Neutrophil (primary cell): ENCODE data around the gene GNG13.

Experiments
- H3K27ac ChIP-seq: fragments of 200-600 bp; sonication (generic); 2 replicates; pipeline ENCODE4 v1.5.1; 2016; ENCODE audit warnings: mild to moderate bottlenecking, moderate library complexity
- H3K27me3 ChIP-seq: fragments of 200-600 bp; sonication (generic); 2 replicates; pipeline ENCODE4 v1.6.0; 2016; ENCODE audit warnings: mild to moderate bottlenecking
- H3K36me3 ChIP-seq: fragments of 200-600 bp; sonication (generic); 2 replicates; pipeline ENCODE4 v1.5.1; 2017
- H3K4me1 ChIP-seq, 2 experiments: fragments of 200-600 bp in 1 of 2; sonication (generic) in 1 of 2; 1 replicate in 1 of 2; 2 replicates in 1 of 2; pipeline versions ENCODE4 v1.5.1 to v1.6.1; 2013 to 2016; ENCODE audit warnings: low read depth in 1 of 2, low read length in 1 of 2, mild to moderate bottlenecking in 1 of 2, moderate library complexity in 1 of 2; ENCODE audit not compliant: control insufficient read depth in 1 of 2, insufficient read depth in 1 of 2
- H3K4me3 ChIP-seq, 2 experiments: fragments of 200-600 bp in 1 of 2; sonication (generic) in 1 of 2; 1 replicate in 1 of 2; 2 replicates in 1 of 2; pipeline ENCODE4 v1.5.1; 2013 to 2016; ENCODE audit warnings: low read depth in 1 of 2, low read length in 1 of 2, mild to moderate bottlenecking in 1 of 2, moderate library complexity in 1 of 2
- H3K9me3 ChIP-seq: fragments of 200-600 bp; sonication (generic); 2 replicates; pipeline ENCODE4 v1.5.1; 2016
- CTCF ChIP-seq: fragments of 200-600 bp; sonication (generic); IDR thresholded peaks from 2 replicates; pipeline ENCODE4 v1.5.1; 2016; ENCODE audit warnings: antibody characterized with exemption

The GNG13 gene

DNA sequence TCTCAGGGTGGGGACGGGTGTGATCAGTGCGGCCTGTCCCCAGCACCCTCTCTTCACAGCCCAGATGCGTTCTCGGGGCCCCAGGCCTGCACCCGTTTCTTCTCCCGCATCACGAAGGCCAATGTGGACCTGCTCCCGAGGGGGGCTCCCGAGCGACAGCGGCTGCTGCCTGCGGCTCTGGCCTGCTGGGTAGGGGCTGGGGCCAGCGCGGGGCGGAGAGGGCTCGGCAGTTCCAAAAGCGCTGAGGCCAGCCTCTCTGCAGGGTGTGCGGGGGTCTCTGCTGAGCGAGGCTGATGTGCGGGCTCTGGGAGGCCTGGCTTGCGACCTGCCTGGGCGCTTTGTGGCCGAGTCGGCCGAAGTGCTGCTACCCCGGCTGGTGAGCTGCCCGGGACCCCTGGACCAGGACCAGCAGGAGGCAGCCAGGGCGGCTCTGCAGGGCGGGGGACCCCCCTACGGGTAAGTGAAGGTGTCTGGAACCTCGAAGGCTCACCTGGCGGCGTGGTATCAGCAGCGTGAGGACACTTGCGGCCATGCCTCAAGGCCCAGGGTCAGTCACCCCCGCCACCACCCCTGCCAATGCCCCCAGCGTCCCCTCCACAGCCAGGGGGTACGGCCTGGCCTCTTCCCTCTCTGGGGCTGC is 35.6 kb downstream of the GNG13 start:
- no peaks in the 10 kb centered on the region for H3K9me3 ChIP-seq
- peaks cover 16% of the 10 kb centered on the region for H3K27me3 ChIP-seq
- no peaks in the 10 kb centered on the region for H3K36me3 ChIP-seq
- H3K27ac ChIP-seq: no peak overlapping the region
- no peak overlapping the region for H3K4me3 ChIP-seq
- TF ChIP-seq CTCF: no peak
- H3K4me1 ChIP-seq: no peaks in the 10 kb centered on the region

DNA sequence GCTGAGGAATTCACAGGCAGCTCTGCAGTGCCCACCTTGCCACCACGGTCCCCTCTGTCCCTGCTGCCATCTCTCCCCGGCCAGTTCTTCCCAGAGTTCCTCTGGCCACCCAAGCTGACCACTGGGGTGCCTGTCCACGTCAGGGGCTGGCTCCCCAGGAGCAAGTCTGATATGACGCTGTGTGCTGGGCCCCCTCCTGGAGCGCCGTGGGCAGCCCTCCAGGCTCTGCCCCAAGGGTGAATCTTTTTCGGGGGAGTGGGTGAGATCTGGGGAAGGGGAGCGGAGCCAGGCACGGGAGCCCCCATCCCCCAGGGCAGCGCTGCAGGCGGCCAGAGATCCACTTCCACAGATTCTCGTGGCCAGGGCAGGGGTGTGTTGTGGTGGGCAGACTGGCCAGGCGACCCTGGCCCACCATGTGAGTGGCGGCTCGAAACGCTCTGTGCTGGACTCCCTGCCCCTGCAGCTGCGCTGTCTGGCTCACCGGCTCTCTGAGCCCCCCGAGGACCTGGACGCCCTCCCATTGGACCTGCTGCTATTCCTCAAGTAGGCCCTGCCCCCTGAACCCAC is 36.3 kb downstream of the GNG13 start:
- Histone ChIP-seq H3K4me1 (no peaks in the 10 kb centered on the region), H3K9me3 (no peaks in the 10 kb centered on the region), H3K36me3 (no peaks in the 10 kb centered on the region), H3K27ac (no peak overlapping the region), H3K27me3 (peaks cover 9% of the 10 kb centered on the region), H3K4me3 (no peak overlapping the region)
- no peak for TF ChIP-seq CTCF

GRCh38 chr16:763369-764183 is 37.0 kb downstream of the GNG13 start:
- Histone ChIP-seq H3K27me3 (peaks cover 5% of the 10 kb centered on the region), H3K9me3 (no peaks in the 10 kb centered on the region), H3K4me1 (no peaks in the 10 kb centered on the region), H3K4me3 (no peak overlapping the region), H3K36me3 (no peaks in the 10 kb centered on the region), H3K27ac (no peak overlapping the region)
- no peak for TF ChIP-seq CTCF

DNA sequence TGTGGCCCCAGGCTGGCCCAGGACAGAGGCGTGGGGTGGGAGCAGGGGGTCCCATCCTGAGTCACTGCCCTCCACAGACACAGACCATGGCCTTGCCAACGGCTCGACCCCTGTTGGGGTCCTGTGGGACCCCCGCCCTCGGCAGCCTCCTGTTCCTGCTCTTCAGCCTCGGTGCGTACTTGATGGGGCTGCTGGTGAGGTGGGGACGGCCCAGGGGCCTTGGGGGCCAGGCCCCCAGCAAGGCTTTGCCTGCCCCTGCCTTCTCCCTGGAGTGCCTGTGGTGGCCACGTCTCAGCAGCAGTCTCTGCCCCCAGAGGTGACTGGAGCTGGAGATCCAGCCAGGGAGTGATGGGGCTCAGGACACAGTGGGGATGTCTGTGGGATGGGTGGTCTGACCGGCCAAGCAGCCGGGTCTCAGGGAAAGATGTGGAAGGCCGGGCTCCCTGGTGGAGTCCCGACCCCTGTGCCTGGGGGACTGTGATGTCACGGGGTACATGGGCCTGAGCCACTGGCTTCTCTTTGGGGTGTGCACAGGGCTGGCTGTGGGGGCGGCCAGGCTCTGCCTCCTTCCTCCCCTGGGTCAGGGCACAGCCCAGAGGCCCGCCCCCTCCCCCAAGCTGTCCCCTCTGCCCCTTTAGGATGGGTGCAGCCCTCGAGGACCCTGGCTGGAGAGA is 37.8 kb downstream of the GNG13 start:
- no peak for TF ChIP-seq CTCF
- no peaks in the 10 kb centered on the region for H3K27me3 ChIP-seq
- H3K27ac ChIP-seq: no peak overlapping the region
- H3K9me3 ChIP-seq: no peaks in the 10 kb centered on the region
- H3K4me1 ChIP-seq: no peaks in the 10 kb centered on the region
- H3K36me3 ChIP-seq: no peaks in the 10 kb centered on the region
- no peak overlapping the region for H3K4me3 ChIP-seq

GRCh38 chr16:761625-762513 is 38.7 kb downstream of the GNG13 start:
- H3K4me1 ChIP-seq: peaks cover 0 to 3% of the 10 kb centered on the region in 2 experiments
- no peak for TF ChIP-seq CTCF
- H3K9me3 ChIP-seq: no peaks in the 10 kb centered on the region
- H3K36me3 ChIP-seq: no peaks in the 10 kb centered on the region
- no peak overlapping the region for H3K27ac ChIP-seq
- no peaks in the 10 kb centered on the region for H3K27me3 ChIP-seq
- H3K4me3 ChIP-seq: no peak overlapping the region
